ENCODE results near the gene PHLDA2.
"Not testable (repeated sequence)": the region's sequence is repeated elsewhere in the genome, so short reads cannot be mapped to it uniquely, and the experiment has no call there.

Gene PHLDA2

DNA sequence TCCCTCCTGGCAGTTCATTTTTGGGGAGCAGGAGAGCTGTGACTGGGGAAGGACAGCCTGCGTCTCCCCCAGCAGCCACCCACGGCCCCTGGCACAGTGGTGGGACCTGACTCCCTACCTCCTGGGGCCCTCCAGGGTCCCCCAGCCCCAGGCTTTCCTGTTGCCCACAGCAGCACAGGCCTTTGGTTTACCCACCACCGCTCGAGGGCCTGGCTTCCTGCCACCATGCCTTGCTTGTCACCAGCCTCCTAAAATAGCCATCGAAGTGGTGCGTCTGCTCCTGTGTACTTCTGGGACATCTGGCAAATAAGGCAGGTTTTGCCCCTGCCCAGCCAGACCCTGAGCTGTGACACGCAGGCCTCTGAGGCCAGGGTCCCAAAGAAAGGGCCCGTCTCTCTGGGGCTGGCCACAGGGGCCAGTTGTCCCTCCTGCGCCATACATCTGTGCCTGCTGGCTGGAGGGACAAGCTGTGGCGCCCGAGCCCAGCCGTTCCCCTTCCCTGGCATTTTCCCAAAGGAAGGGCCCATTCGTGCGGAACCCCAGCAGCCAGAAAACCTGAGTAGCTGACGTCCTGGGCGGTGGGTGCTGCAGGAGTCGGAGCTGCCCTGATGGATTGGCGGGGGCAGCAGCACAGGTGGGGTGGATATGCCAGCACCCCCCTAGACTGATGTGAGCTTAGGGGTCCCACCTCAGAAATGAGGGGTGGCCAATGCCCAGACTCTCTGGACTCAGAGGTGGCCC is 14.6 kb downstream of the PHLDA2 start:
- DNase-seq (ENCODE audit: low read depth), result no peak

DNA sequence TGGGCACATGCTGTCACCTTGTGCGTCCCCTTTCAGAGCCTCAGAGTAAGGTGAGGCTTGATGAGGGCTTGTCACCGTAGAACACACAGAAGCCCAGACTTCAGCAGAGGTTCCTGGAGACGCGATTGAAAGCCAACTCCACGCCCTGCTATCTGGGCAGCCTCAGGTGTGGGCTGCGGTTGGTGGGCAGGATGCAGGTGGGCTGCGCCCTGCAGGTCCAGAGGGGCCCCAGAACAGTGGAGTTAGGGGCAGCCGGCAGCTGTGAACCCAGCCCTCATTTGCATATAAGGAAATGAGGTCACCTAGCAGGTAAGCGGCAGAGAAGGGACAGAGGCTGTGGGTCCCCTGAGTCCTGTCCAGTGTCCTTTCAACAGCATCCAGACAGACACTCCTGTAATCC is 15.4 kb downstream of the PHLDA2 start:
- DNase-seq (ENCODE audit: low read depth), result no peak

DNA sequence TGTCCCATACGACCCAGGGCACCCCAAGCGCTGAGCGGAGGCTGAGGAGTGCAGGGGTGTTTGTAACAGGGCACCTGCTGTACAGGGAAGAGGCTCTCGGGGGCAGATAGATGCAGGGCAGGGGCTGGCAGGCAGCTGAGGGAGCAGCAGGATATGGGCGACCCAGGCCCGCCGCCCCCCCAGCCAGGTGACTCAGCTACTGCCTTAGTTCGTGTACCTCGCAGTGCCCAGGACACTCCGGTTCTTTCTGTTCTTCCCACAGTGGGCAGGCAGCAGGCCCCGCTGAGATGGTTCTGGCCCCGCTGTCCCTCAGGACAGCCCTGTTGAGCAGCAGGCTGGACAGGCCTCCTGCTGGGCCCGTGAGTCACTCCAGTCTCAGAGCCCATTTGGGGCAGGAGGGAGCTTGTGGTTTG is 16.2 kb downstream of the PHLDA2 start:
- DNase-seq (ENCODE audit: low read depth), result no peak

DNA sequence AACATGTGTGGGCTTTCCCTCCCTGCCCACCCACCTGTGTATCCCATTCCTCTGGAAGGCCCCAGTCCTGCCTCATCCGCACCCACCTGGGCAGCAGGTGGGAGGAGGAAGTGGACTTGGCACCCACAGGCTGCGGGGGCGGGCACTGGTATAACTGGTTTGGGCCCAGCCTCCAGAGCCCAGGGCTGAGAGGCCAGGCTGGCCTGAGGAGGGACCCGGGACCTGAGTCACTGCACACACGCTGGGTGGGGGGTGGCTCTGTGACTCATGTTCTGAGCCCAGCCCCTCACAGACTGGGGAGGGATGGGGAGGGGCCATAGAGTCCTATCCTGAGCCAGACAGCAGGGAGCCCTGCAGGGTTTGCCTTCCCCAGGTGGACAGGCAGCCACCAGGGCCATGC is 16.7 kb downstream of the PHLDA2 start:
- DNase-seq (ENCODE audit: low read depth), result no peak

DNA sequence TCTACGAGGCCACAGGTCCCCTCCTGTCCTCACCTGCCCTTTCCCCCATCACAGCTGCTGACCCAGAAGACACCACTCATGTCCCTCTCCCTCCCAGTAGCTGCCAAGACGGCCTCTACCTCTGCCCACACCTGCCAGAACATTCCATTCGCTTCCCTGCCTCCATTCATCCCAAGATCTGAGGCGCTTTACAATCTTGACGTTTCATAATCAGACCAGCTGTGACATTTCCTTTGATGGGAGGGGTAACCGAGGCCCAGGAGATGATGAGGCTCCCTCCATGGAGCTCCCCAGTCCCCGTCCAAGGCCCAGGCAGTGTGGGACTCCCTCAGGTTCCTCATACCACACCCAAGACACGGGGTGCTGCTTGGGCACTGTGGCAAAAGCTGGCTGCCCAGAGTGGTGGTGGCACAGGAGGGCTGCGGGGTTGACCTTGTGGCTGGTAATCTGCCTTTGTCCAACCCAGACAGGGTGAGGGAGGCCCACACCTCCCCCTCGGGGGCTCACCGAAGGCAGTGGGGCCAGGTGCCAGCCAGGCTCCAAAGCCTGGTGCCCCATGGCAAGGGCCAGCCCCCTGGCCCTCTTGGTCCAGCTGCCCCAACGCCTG is 17.3 kb downstream of the PHLDA2 start:
- DNase-seq (ENCODE audit: low read depth), result no peak

DNA sequence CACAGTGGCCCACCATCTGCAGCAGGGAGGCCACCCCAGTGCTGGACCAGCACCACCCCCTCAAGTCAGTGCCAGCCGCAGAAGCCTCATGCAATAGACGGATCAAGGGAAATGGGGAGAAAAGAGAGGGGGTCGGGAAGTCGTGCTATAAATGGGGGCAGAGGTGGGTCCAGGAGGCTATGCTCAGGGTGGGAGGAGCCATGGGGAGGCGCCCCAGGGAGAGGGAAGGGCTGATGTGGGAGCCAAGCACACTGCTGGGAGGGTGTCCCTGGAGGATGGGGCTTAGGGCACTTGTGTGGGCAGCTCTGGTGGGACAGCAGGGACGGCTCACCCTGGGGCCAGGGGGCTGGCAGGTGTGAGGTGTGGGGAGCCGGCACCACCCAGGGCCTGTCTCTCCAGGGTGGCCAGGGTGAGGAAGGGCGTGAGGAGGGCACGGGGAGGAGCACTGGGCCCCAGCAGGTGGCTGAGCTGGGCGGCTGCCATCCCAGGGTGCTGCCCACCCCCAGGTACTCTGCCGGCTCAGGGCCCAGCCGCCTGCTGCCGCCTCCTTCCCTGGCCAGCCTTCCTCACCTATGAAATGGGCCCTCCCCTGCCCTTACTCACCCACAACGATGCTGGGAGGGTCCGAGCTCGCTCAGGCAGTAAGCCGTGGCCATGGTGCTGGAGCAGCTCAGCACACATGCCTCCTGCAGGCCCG is 18.0 kb downstream of the PHLDA2 start:
- no peak for DNase-seq (ENCODE audit: low read depth)

DNA sequence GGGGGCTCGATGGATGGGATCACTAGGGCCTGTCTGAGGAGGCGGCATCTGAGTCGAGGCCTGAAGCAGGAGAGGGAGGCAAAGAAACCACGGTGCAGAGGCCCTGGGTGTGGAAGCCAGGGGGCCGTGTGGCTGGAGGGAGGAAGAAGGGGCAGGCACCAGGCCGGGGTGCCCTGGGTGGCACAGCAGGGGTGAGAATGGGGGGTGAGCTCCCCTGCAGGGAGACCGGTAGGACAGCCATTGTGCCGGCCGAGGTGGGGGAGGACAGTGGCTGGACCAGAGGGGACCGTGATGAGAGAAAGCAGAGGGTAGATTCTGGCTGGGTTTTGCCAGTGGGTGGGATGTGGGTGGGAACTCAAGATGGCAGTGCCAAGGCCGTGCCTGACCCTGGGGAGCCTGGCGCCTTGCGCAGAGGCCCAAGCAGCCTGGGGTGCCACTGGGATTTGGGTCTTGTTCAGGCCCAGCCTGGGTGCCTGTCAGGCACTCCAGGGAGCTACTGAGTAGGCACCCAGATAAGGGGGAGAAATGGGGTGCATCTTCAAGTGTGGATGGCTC is 18.7 kb downstream of the PHLDA2 start:
- DNase-seq (ENCODE audit: low read depth), result no peak

DNA sequence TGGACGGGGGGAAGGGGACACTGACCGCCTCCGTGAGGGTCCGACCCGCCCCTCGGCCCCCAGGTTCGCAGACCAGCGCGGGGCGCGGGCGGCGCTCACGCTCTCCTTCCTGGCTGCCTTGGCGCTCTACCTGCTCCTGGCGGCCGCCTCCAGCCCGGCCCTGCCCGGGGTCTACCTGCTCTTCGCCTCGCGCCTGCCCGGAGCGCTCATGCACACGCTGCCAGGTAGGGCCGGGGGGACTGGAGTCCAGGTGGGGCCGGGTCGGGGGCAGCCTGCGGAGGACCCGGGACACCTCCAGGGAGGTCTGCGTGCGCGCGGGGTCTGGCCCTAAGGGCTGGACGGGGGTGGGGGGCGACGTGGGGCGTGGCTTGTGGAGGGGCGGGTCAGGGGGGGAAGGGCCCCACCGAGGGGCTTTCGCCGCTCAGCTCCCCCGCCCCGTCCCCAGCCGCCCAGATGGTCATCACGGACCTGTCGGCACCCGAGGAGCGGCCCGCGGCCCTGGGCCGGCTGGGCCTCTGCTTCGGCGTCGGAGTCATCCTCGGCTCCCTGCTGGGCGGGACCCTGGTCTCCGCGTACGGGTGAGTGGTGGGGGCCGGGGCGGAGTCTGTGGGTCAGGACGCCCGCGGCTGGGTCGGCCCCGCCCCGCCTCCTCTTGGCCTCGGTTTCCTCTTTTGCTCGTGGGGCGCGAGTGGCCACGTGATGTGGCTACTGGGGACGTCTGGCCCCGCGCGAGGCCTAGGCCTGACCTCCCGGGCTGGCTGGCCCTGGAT is 19.9 kb downstream of the PHLDA2 start:
- DNase-seq (ENCODE audit: low read depth), result no peak

DNA sequence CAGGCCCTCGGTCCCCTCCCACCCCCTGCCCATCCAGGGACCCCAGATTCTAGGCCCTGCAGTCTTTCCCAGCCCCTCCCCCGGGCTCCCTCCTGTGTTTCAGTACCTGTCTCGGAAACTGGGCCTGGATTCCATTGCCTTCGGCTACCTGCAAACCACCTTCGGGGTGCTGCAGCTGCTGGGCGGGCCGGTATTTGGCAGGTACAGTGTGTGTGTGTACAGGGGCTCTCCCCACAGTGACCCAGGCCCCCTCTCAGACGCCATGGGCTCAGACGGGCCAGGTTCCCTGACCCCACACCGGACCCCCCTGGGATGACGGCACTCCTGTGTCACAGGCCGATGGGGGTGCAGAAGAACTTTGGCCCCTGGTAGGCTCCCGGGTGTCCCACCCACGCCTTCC is 21.1 kb downstream of the PHLDA2 start:
- DNase-seq (ENCODE audit: low read depth), result no peak

DNA sequence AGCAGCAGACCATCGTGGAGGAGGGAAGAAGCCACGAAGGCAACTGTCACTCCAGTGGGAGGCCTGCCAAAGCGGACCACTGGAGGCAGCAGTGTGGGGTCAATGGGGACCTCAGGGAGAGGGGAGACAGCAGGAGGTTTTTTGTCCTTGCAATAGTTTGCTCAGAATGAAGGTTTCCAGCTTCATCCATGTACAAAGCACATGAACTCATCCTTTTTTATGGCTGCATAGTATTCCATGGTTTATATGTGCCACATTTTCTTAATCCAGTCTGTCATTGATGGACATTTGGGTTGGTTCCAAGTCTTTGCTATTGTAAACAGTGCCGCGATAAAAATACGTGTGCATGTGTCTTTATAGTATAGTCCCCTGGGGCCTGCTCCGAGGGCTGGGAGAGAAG is 23.9 kb downstream of the PHLDA2 start:
- DNase-seq (ENCODE audit: low read depth), result not testable (repeated sequence)

DNA sequence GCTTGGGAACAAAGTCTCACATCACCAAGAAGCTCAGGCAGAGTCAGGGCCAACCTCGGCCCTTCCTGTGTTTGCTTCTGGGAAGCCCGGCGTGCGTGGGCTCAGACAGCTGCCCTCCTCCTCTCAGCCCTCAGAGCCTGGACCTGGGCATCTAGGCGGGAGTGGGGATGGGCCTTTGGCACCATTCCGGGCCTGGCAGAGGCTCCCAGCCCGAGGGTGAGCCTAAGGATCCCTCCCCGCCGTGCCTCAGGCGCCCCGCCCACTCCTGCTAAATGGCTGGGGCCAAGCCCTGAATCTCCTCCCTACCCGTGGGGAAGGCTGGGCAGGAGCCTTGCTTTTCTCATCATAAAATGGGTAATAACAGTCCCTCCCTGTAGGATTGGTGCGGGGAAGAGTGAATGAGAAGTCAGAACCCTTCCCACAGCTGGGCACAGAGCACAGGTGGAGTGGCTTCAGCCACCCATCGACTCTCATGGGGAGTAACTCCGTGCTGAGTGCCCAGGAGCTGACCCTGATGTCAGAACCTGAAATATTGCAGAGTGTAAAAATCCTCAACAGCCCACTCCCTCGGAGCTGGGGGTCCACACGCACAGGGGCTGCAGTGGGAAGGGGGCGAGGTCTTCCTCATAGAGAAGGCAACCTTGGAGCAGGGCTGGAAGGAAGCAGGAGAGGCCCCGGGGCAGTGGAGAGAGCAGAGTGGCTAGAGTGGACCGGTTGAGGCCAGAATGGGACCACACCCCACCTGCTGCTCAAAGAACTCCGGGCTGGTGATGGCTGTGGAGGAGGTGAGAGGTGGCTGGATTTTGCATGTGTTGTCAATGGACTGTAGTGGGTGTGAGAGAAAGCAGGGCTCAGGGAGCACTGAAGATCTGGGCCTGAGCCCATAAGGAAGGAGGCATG is 24.8 kb downstream of the PHLDA2 start:
- no peak for DNase-seq (ENCODE audit: low read depth)

DNA sequence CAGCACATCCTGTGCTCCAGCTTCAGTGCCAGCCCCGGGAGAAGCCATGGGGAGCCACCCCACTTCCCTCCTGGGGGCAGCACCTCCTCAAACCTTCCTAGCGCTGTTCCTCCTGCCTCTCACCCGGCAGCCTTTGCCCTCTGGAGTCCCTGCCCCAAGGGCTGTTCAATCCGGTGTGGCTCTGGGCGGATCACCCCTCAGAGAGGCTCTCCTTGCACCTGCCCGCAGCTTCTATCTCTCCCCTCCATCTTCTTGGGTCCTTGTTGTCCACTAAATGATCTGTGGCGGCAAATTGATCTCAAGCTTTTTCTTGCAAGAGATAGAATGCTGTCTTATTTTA is 25.6 kb downstream of the PHLDA2 start:
- DNase-seq (ENCODE audit: low read depth), result no peak

DNA sequence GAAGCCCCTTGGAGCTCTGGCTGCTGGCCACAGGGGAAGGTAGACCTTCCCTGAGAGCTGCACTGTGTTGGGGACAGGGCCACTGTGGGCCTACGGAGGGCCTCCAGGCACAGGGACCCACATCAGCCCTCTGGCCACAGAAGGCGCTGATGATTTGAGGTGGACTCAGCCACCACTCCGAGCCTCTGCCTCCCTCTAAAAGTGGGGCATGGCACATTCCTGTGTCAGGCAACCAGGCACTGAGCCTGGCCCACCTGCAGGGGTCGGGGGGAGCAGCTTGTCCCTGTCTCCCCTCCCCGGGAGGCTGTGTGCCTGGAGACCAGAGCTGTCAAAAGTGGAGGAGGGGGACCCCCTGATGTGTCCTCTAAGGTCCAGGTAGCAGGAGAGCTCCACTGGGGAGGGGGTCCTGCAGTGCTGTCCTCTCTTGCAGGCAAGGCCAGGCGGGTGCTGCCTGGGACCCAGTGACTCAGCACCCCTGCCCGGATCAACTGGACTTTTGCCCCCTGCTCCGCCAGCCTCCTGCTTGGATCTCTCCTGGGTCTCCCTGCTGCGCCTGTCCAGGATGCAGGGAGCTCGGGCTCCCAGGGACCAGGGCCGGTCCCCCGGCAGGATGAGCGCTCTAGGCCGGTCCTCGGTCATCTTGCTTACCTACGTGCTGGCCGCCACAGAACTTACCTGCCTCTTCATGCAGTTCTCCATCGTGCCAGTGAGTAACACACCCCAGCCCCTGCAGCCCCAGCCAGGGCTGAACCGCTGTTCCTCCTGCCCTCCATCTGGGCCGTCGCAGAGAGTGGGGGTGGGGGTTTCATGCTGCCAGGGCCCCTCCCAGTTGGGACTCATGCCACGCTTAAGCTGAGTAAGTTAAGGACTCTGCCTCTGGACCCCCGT is 26.2 kb downstream of the PHLDA2 start:
- no peak for DNase-seq (ENCODE audit: low read depth)

DNA sequence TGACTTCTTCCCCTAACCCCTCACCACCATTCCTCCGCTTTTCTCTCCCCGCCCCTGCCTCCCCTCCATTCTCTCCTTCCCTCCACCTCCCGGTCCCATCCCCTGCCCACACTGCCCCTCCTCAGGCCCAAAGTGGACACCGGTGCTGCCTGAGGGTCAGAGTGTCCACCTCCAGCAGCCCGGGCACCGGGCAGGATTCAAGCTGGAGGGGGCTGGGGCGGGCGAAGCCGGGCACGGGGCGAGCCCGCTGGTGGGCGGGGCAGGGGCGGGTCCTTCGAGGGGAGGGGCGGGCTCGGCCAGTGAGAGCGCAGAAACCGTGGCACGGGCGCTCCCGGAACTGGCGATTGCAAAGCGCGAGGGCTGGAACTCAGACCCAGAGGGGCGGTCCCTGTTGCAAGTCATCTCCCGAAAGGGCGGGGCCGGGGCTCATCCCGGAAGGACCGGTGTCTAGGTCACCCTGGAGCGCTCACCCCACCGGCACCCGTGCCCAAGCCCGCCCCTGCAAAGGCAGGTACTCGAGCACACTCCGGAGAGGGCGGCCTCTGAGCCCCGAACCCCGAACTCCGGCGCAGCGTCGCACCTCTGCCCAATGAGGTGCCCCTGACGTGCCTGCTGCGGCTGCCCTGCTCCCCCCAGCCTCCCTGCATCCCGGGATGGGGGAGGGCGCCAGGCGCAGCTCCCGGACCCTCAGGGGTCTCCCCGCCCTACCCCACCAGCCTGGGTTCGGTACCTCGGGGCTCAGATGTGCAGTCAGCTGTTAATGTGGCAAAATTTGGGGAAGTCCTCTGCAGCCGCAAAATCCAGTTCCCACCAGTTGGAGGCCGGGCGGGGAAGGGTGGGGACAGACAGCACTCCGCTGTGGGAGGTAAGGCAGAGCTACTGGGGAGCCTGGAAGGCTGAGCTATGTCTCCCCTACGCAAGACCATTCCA is 27.1 kb downstream of the PHLDA2 start:
- peak; percentile 85 for DNase-seq (ENCODE audit: low read depth)

DNA sequence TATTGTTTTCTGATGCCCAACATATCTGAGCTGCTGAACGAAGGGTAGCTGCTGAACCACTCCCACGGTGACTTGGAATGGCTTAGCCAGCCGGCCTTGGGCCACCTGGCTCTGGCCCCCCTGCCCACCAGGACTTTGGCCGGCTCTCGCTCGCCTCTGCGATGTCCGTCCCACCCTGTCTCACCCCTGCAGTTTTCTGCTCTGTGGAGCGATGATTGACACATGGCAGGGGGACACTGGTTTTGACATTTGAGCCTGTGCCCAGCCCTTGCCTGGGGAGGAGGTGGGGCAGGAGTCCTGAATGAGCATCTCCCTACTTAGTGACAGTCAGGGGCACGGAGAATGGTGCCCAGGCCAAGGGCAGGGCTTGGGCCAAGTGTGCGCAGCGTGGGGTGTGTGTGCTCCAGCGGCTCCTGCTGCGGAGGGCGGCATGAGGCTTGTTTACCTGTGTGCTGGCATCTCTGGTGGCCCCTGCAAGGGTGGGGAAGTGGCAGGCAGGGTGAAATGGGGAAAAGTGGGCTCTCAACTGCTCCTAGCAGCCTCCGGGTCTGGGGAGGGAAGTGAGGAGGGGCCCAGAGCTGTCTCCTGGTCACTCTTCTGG is 27.9 kb downstream of the PHLDA2 start:
- no peak for DNase-seq (ENCODE audit: low read depth)

DNA sequence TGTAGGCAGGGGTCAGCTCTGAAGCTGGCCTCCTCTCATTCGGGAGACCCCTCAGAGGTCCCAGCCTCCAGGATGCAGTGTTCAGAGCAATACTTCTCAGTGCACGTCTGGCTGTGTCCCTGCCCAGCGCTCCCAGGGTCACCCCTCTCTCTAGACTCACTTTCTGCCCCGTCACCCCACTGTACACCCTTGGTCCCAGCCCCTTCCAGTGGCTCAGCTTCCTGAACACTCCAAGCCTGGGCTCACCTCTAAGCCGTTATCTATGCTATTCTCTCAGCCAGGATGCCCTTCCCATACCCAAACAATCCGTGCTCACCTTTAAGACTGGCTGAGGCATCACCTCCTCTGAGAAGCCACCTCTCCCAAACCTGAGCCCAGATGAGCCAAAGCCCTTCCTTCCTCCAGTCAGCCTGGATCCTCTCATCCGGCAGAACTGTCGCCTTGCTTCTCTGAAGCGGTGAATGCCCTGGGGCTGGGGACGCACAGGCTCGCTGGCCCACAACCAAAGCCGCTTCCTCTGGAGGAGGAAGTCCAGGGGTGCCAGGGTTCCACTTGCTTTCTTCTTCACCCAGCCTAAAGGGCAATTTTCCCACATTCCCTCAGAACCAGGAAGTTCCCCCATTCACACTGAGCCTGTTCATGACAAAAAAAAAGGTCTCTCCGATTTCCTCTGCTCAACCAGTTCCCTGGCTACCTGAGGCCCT is 30.0 kb downstream of the PHLDA2 start:
- DNase-seq (ENCODE audit: low read depth), result no peak

DNA sequence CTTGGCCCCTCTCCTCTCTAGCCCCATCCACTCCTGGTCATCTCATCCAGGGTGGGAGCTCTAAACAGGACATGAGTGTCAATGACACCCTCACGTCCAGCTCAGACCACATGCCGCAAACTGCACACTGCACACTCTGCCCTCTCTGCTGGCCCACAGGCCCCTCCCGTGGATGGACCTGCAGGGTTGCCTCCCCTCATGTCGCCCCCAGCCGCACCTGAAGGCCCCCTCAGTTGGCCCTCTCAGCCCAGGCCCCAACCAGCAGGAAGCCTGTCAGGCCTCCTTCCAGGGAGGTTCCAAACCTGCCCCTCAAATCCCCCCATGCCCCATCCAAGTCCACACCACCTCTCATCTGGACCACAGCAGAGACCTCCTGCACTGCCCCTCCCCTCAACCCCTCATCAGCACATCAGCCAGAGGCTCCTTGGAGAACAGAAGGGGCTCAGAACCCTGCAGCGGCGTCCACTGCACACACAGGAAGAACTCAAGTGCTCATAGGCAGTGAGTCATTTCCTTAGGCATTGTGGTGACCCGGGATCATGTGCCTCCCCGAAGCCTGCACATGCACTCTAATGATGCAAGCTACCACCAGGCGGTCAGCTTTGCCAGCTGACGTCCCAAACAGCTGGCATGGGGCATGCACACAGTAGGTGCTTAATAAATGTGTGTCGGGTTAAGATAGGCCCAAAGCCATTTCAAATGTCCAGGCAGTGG is 30.7 kb downstream of the PHLDA2 start:
- DNase-seq (ENCODE audit: low read depth), result peak; percentile 38

DNA sequence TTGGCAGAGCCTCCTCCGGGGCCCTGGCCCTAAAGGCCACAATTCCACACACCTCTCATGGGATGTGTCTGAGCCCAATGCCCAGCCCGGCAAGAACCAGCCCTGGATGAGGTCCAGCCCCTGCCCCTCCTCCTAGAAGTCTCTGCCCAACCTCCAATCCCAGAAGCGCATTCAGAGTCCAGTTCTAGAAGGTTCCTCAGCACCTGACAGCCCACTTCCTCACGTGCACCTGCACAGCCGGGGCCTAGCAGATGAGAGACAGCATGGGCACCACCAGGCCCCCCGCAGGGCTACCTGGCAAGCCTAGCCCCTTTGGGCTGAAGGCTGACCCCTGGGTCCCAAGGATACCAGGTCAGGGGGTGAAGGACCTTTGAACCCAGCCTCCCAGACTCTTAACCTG is 32.2 kb downstream of the PHLDA2 start:
- DNase-seq (ENCODE audit: low read depth), result no peak

Data from activated T-helper 1 cell treated with Interleukin-2 at 50 U/mL for 16 hours (primary cell).